Measurements from ENCODE around the gene MRPL55. TPM values are rescaled to one million over a fixed set of nuclear protein-coding genes. Genes with fewer than 3 reads are reported as not detected.

The MRPL55 gene
- total and polyA plus RNA-seq, 2 of the 13 experiments (the other 11 are each of a cell fraction or from before 2014, with no cell fraction given): 58.6 to 92.9 TPM

- TF ChIP-seq HNF1B (CRISPR knock-in tag; IDR thresholded peaks at IDR 0.05): no peak
- no peak for TF ChIP-seq ZFAT (CRISPR knock-in tag; conservative IDR thresholded peaks at IDR 0.05)
- TF ChIP-seq ZNF350 (CRISPR knock-in tag; IDR thresholded peaks at IDR 0.05; ENCODE audit: borderline replicate concordance, low read depth): no peak; the same call in 1 of the 2 replicates
- 0 out of 2 replicates have a peak, but pooled peaks have one; percentile 15 for TF ChIP-seq ZSCAN25 (CRISPR knock-in tag; IDR thresholded peaks at IDR 0.05)
- TF ChIP-seq ZNF883 (CRISPR knock-in tag; IDR thresholded peaks at IDR 0.05; ENCODE audit: not compliant biosample characterization): peak; percentile 45
- 0 out of 2 replicates have a peak, but pooled peaks have one; percentile 9 for TF ChIP-seq TAF1 (CRISPR knock-in tag; IDR thresholded peaks at IDR 0.05)
- no peak for TF ChIP-seq REST (IDR thresholded peaks at IDR 0.05; ENCODE audit: borderline replicate concordance in 1 of 2, low read depth in 1 of 2, low read length in 2 of 2)
- TF ChIP-seq ZNF737 (CRISPR knock-in tag; IDR thresholded peaks at IDR 0.05; ENCODE audit: borderline replicate concordance): no peak
- no peak for TF ChIP-seq ATF6 (CRISPR knock-in tag; conservative IDR thresholded peaks at IDR 0.05)
- TF ChIP-seq AKAP8 (CRISPR knock-in tag; IDR thresholded peaks at IDR 0.05): no peak; the same call in 1 of the 2 replicates
- no peak for TF ChIP-seq ZHX1 (CRISPR knock-in tag; IDR thresholded peaks at IDR 0.05; ENCODE audit: low read depth)
- no peak for TF ChIP-seq ZNF841 (CRISPR knock-in tag; IDR thresholded peaks at IDR 0.05; ENCODE audit: borderline replicate concordance)
- TF ChIP-seq AFF4 (CRISPR knock-in tag; IDR thresholded peaks at IDR 0.05): no peak
- TF ChIP-seq TBL1XR1 (IDR thresholded peaks at IDR 0.05; ENCODE audit: borderline replicate concordance, low read length, partially characterized antibody): no peak
Observed at GRCh38 chr1:228083871-228084278, 25.2 kb downstream of the MRPL55 start (continued).

All from HepG2 (cell line).